ENCODE measurements around the gene CALML4. TPM values are rescaled to one million over a fixed set of nuclear protein-coding genes. Genes with fewer than 3 reads are reported as not detected.

CALML4 gene
- total RNA-seq, 1 donor from 2014 or later: 9.4 TPM

DNA sequence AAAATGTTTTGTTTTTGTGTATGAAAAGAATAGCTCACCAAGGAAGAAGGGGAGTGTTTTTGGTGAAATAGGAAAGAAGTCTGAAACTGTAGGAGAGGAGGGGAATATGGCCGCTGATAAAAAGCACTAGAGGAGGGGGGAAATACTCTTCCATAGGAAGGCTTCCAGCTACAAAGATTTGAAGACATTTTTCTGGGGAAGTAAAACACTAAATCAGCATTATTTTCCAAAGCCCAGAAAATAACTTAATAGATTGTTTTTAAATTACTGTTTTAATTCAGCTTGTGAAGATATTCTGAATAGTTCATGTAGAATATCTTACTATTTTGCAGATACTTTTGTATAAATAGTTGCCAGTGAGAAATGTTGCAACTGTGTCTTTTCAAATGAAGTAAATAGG is 54.9 kb downstream of the CALML4 start:
- H3K4me3 Mint-ChIP-seq: no peak overlapping the region
- peaks cover 26% of the 10 kb centered on the region for H3K4me1 Mint-ChIP-seq (ENCODE audit: unreplicated experiment)
- H3K27ac Mint-ChIP-seq: peak overlapping the region; percentile 30

GRCh38 chr15:68149059-68149458 is 56.1 kb downstream of the CALML4 start:
- Mint-ChIP-seq H3K27me3 (no peaks in the 10 kb centered on the region), H3K36me3 (peaks cover 28% of the 10 kb centered on the region), H3K9me3 (no peaks in the 10 kb centered on the region)

More for the DNA sequence above, 54.9 kb downstream of the CALML4 start:
- DNase-seq (ENCODE audit: extremely low spot score, unreplicated experiment): no peak
- TF ChIP-seq CTCF (conservative IDR thresholded peaks at IDR 0.05): no peak
- no peaks in the 10 kb centered on the region for H3K27me3 Mint-ChIP-seq
- H3K36me3 Mint-ChIP-seq: peaks cover 36% of the 10 kb centered on the region
- no peaks in the 10 kb centered on the region for H3K9me3 Mint-ChIP-seq

GRCh38 chr15:68148039-68148438 is 57.1 kb downstream of the CALML4 start:
- H3K9me3 Mint-ChIP-seq: no peaks in the 10 kb centered on the region
- H3K4me3 Mint-ChIP-seq: no peak overlapping the region
- peak overlapping the region; percentile 52 for H3K27ac Mint-ChIP-seq
- TF ChIP-seq CTCF (conservative IDR thresholded peaks at IDR 0.05): no peak
- DNase-seq (ENCODE audit: extremely low spot score, unreplicated experiment): no peak
- H3K4me1 Mint-ChIP-seq (ENCODE audit: unreplicated experiment): peaks cover 14% of the 10 kb centered on the region
- H3K27me3 Mint-ChIP-seq: no peaks in the 10 kb centered on the region
- H3K36me3 Mint-ChIP-seq: peaks cover 28% of the 10 kb centered on the region

More at GRCh38 chr15:68149059-68149458, 56.1 kb downstream of the CALML4 start:
- no peak for TF ChIP-seq CTCF (conservative IDR thresholded peaks at IDR 0.05)
- Mint-ChIP-seq H3K4me3 (no peak overlapping the region), H3K27ac (no peak overlapping the region), H3K4me1 (ENCODE audit: unreplicated experiment) (peaks cover 15% of the 10 kb centered on the region)
- DNase-seq (ENCODE audit: extremely low spot score, unreplicated experiment): no peak

DNA sequence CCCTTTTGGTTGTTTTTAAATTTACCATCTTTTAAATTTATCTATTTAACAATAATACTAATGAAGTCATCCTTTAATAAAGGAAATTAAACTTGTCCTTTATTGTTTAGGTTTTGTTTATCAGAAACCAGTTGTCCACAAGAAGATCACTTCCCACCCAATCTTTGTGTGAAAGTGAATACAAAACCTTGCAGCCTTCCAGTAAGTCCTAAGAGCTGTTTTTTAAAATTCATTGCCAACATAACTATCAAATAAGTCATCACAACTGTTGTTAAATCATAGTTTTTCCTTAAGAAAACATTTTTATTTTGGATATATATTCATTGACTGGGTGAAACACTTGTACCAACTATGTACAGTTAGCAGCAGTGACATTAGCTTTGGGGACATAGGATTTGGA is 59.4 kb downstream of the CALML4 start:
- Mint-ChIP-seq H3K9me3 (no peaks in the 10 kb centered on the region), H3K4me3 (no peak overlapping the region), H3K27me3 (no peaks in the 10 kb centered on the region), H3K4me1 (ENCODE audit: unreplicated experiment) (peaks cover 7% of the 10 kb centered on the region), H3K27ac (no peak overlapping the region), H3K36me3 (peaks cover 24% of the 10 kb centered on the region)
- DNase-seq (ENCODE audit: extremely low spot score, unreplicated experiment): no peak
- TF ChIP-seq CTCF (conservative IDR thresholded peaks at IDR 0.05): no peak

DNA sequence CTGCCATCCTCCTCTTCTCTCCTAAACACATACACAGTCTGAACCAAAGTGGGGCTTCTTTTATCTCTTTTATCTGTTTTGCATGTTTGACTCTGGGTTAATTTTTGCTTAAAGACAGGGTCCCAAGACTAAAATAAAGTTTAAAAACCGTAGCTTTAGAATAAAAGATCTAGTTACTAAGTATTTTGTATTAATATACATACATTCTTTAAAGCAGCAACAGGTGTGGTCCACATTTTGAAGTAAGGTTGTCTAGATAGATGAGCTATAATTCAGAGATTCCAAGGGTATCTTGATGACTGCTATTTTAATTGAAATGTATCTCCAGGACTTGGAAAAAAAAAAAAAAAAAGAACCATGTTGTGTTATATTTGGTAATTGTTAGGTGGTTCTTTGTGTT is 61.3 kb downstream of the CALML4 start:
- no peak for DNase-seq (ENCODE audit: extremely low spot score, unreplicated experiment)
- Mint-ChIP-seq H3K27ac (no peak overlapping the region), H3K27me3 (no peaks in the 10 kb centered on the region), H3K4me3 (no peak overlapping the region), H3K36me3 (peaks cover 29% of the 10 kb centered on the region), H3K4me1 (ENCODE audit: unreplicated experiment) (peaks cover 6% of the 10 kb centered on the region), H3K9me3 (no peaks in the 10 kb centered on the region)
- no peak for TF ChIP-seq CTCF (conservative IDR thresholded peaks at IDR 0.05)

DNA sequence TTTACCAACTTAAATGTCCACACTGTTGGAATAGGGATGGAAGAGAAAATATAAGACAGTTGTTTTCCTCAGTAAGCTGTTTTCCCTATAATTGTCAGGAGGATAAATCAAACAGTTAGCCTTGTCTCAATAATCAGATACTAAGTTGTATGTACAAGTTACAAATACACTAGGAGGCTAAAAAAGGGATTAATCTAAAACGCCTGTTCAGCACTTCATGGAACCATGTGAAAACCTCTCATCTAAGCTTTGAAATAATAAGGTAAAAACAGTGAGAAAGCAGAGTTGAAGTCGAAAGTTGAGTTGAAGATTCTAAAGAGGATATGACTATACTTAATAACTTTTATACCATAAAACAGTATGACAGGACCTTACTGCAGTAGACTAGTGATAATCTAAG is 62.0 kb downstream of the CALML4 start:
- Mint-ChIP-seq H3K4me3 (no peak overlapping the region), H3K27ac (no peak overlapping the region), H3K4me1 (ENCODE audit: unreplicated experiment) (peaks cover 5% of the 10 kb centered on the region), H3K27me3 (no peaks in the 10 kb centered on the region), H3K9me3 (no peaks in the 10 kb centered on the region), H3K36me3 (peaks cover 31% of the 10 kb centered on the region)
- TF ChIP-seq CTCF (conservative IDR thresholded peaks at IDR 0.05): no peak
- DNase-seq (ENCODE audit: extremely low spot score, unreplicated experiment): no peak

Measured in type B pancreatic cell (in vitro differentiated cells).